GM19467 (cell line): ENCODE measurements around the gene SRGAP3.

Source experiments
- ATAC-seq: cut with Tn5 transposase; IDR thresholded peaks from one replicate; pipeline ENCODE4 v1.9.1; 2021; ENCODE audit warnings: mild to moderate bottlenecking, moderate library complexity; ENCODE audit not compliant: unreplicated experiment

SRGAP3 gene

GRCh38 chr3:9067352-9067975 is 182.0 kb downstream of the SRGAP3 start:
- no peak for ATAC-seq

- ATAC-seq, result no peak
Measured at GRCh38 chr3:9066775-9067174, 182.7 kb downstream of the SRGAP3 start.

- ATAC-seq, result no peak
Measured at GRCh38 chr3:9066141-9066540, 183.3 kb downstream of the SRGAP3 start.

GRCh38 chr3:9064850-9065249 is 184.6 kb downstream of the SRGAP3 start:
- no peak for ATAC-seq

- no peak for ATAC-seq
Measured at GRCh38 chr3:9064251-9064650, 185.2 kb downstream of the SRGAP3 start.

GRCh38 chr3:9062570-9062969 is 186.9 kb downstream of the SRGAP3 start:
- no peak for ATAC-seq

- ATAC-seq, result no peak
Measured at GRCh38 chr3:9061634-9062033, 187.8 kb downstream of the SRGAP3 start.

- no peak for ATAC-seq
Measured at GRCh38 chr3:9059489-9060400, 189.7 kb downstream of the SRGAP3 start.

GRCh38 chr3:9056581-9056980 is 192.9 kb downstream of the SRGAP3 start:
- ATAC-seq, result no peak

GRCh38 chr3:9047452-9048346 is 201.7 kb downstream of the SRGAP3 start:
- ATAC-seq, result no peak

- ATAC-seq, result no peak
Measured at GRCh38 chr3:9045371-9045770, 204.1 kb downstream of the SRGAP3 start.

GRCh38 chr3:9043063-9043462 is 206.4 kb downstream of the SRGAP3 start:
- no peak for ATAC-seq

GRCh38 chr3:9041626-9042025 is 207.8 kb downstream of the SRGAP3 start:
- no peak for ATAC-seq

- no peak for ATAC-seq
Measured at GRCh38 chr3:9040996-9041395, 208.4 kb downstream of the SRGAP3 start.

GRCh38 chr3:9037144-9037711 is 212.2 kb downstream of the SRGAP3 start:
- ATAC-seq, result no peak

GRCh38 chr3:9036404-9037131 is 212.9 kb downstream of the SRGAP3 start:
- no peak for ATAC-seq

GRCh38 chr3:9035961-9036360 is 213.5 kb downstream of the SRGAP3 start:
- no peak for ATAC-seq

- ATAC-seq, result no peak
Measured at GRCh38 chr3:9035473-9035872, 214.0 kb downstream of the SRGAP3 start.

- no peak for ATAC-seq
Measured at GRCh38 chr3:9033867-9034266, 215.6 kb downstream of the SRGAP3 start.

- ATAC-seq, result no peak
Measured at GRCh38 chr3:9032231-9032777, 217.1 kb downstream of the SRGAP3 start.
